Right renal pelvis (tissue), 4 donors: Measurements from ENCODE around the gene CAPN2. TPM values are rescaled to one million over a fixed set of nuclear protein-coding genes. Genes with fewer than 3 reads are reported as not detected.
A peak's percentile ranks its signal among the peaks of the same experiment; 100 is the strongest.

ENCODE experiments used
- DNase-seq, 4 donors: peaks; one replicate each; pipeline ENCODE4 v3.0.0-alpha.2; 2013; ENCODE audit warnings: low read depth in 4 of 4, low spot score in 3 of 4, missing footprints in 1 of 4
- polyA plus RNA-seq, 4 donors: library from polyadenylated mRNA; unstranded; fragments of 120-200 nt; gene quantifications; one replicate each; pipeline ENCODE4 v1.2.1, GENCODE V29; 2013; ENCODE audit not compliant: insufficient read length in 4 of 4

The CAPN2 gene
- polyA plus RNA-seq, 4 donors: 176 to 204 (median 187) TPM

GRCh38 chr1:223715604-223716172, 3.3 kb downstream of the CAPN2 start:
- no peak for DNase-seq

GRCh38 chr1:223716302-223716862, 4.0 kb downstream of the CAPN2 start:
- no peak for DNase-seq

GRCh38 chr1:223717123-223717522, 4.8 kb downstream of the CAPN2 start:
- no peak for DNase-seq

GRCh38 chr1:223717695-223718363, 5.5 kb downstream of the CAPN2 start:
- no peak for DNase-seq

- DNase-seq: no peak
Measured at GRCh38 chr1:223718850-223719249, 6.5 kb downstream of the CAPN2 start.

- DNase-seq: no peak
Measured at GRCh38 chr1:223720971-223721591, 8.7 kb downstream of the CAPN2 start.

GRCh38 chr1:223721658-223722607, 9.6 kb downstream of the CAPN2 start:
- DNase-seq: no peak

- no peak for DNase-seq
Measured at GRCh38 chr1:223723351-223723904, 11.1 kb downstream of the CAPN2 start.

GRCh38 chr1:223724376-223724775, 12.0 kb downstream of the CAPN2 start:
- no peak for DNase-seq

- DNase-seq: no peak
Measured at GRCh38 chr1:223725578-223725977, 13.2 kb downstream of the CAPN2 start.

- DNase-seq: no peak
Measured at GRCh38 chr1:223726380-223727001, 14.2 kb downstream of the CAPN2 start.

GRCh38 chr1:223727541-223727940, 15.2 kb downstream of the CAPN2 start:
- no peak for DNase-seq

GRCh38 chr1:223729906-223730305, 17.6 kb downstream of the CAPN2 start:
- DNase-seq: no peak

GRCh38 chr1:223730479-223731132, 18.3 kb downstream of the CAPN2 start:
- DNase-seq: no peak

- peak in 1 of 4 donors; percentile 58 for DNase-seq
Measured at GRCh38 chr1:223731133-223731770, 18.9 kb downstream of the CAPN2 start.

- DNase-seq: no peak
Measured at GRCh38 chr1:223732993-223733798, 20.9 kb downstream of the CAPN2 start.

GRCh38 chr1:223733898-223734852, 21.8 kb downstream of the CAPN2 start:
- DNase-seq: no peak
